HEK293 (cell line): ENCODE results near the gene ALPG.
"Not testable (repeated sequence)": the region's sequence is repeated elsewhere in the genome, so short reads cannot be mapped to it uniquely, and the experiment has no call there.

Experiments
- CTCF ChIA-PET: fragments of 350-600 bp; formaldehyde crosslinking; extraction: SDS; loops from one replicate; lab custom pipeline; 2021; ENCODE audit warnings: antibody characterized with exemption; lab: Yijun Ruan, JAX
- POLR2A ChIA-PET: fragments of 300-600 bp; formaldehyde crosslinking; extraction: SDS; loops from one replicate; lab custom pipeline; 2020; ENCODE audit warnings: antibody characterized with exemption, inconsistent platforms; lab: Yijun Ruan, JAX
- H3K27ac ChIP-seq: fragments of 200-500 bp; sonication (Bioruptor generic); 2 replicates; pipeline ENCODE4 v1.5.1; 2014; ENCODE audit warnings: low read depth, low read length, control low read depth, inconsistent platforms; ENCODE audit errors: extremely low read depth
- H3K36me3 ChIP-seq, 2 experiments: fragments of 200-500 bp in 1 of 2; sonication (Bioruptor generic) in 1 of 2; 1 replicate in 1 of 2; 2 replicates in 1 of 2; pipeline ENCODE4 v1.5.1; 2014 to 2017; ENCODE audit warnings: inconsistent platforms in 2 of 2, low read length in 2 of 2; ENCODE audit not compliant: control insufficient read depth in 2 of 2, insufficient read depth in 1 of 2
- H3K4me1 ChIP-seq: fragments of 200-500 bp; sonication (Bioruptor generic); 2 replicates; pipeline ENCODE4 v1.5.1; 2014; ENCODE audit warnings: mild to moderate bottlenecking, low read length, inconsistent platforms; ENCODE audit not compliant: control insufficient read depth, insufficient read depth
- H3K4me3 ChIP-seq: 2 replicates; pipeline ENCODE4 v1.5.1; 2011; ENCODE audit warnings: low read depth, mild to moderate bottlenecking, control low read depth, low read length, moderate library complexity
- H3K9me3 ChIP-seq: fragments of 200-500 bp; sonication (Bioruptor generic); 2 replicates; pipeline ENCODE4 v1.5.1; 2014; ENCODE audit warnings: low read depth, low read length, inconsistent platforms; ENCODE audit not compliant: control insufficient read depth, insufficient read depth
- WT1 ChIP-seq: fragments of 450-650 bp; formaldehyde crosslinking; IDR thresholded peaks from 2 replicates; pipeline ENCODE4 v1.5.1; 2016; ENCODE audit warnings: missing biosample characterization, missing genetic modification characterization
- ZNF146 ChIP-seq: fragments of 450-650 bp; formaldehyde crosslinking; IDR thresholded peaks from 2 replicates; pipeline ENCODE4 v1.5.1; 2016; ENCODE audit warnings: missing biosample characterization, missing genetic modification characterization
- ZNF19 ChIP-seq: fragments of 450-650 bp; formaldehyde crosslinking; IDR thresholded peaks from 2 replicates; pipeline ENCODE4; 2016; ENCODE audit warnings: missing biosample characterization, missing genetic modification characterization, low read depth
- ZNF292 ChIP-seq: fragments of 450-650 bp; formaldehyde crosslinking; IDR thresholded peaks from 2 replicates; pipeline ENCODE4 v1.5.1; 2016; ENCODE audit warnings: low read depth, missing biosample characterization, missing genetic modification characterization, borderline replicate concordance
- ZNF335 ChIP-seq: fragments of 450-650 bp; formaldehyde crosslinking; conservative IDR thresholded peaks from 2 replicates; pipeline ENCODE4 v1.5.1; 2016; ENCODE audit warnings: missing biosample characterization, missing genetic modification characterization
- ZNF529 ChIP-seq: fragments of 450-650 bp; formaldehyde crosslinking; IDR thresholded peaks from 2 replicates; pipeline ENCODE4 v1.5.1; 2017; ENCODE audit warnings: missing genetic modification characterization, missing biosample characterization; ENCODE audit not compliant: insufficient replicate concordance
- ZNF623 ChIP-seq: fragments of 450-650 bp; formaldehyde crosslinking; IDR thresholded peaks from 2 replicates; pipeline ENCODE4 v1.5.1; 2016; ENCODE audit warnings: missing biosample characterization, missing genetic modification characterization
- TF ChIP-seq, protein P1 (sequence below): fragments of 450-650 bp; formaldehyde crosslinking; IDR thresholded peaks from 2 replicates; pipeline ENCODE4 v1.5.1; 2016; ENCODE audit warnings: missing biosample characterization, missing genetic modification characterization
- TF ChIP-seq, protein P2 (sequence below): fragments of 450-650 bp; formaldehyde crosslinking; IDR thresholded peaks from 2 replicates; pipeline ENCODE4 v1.5.1; 2016; ENCODE audit warnings: missing biosample characterization, missing genetic modification characterization

ALPG gene

DNA sequence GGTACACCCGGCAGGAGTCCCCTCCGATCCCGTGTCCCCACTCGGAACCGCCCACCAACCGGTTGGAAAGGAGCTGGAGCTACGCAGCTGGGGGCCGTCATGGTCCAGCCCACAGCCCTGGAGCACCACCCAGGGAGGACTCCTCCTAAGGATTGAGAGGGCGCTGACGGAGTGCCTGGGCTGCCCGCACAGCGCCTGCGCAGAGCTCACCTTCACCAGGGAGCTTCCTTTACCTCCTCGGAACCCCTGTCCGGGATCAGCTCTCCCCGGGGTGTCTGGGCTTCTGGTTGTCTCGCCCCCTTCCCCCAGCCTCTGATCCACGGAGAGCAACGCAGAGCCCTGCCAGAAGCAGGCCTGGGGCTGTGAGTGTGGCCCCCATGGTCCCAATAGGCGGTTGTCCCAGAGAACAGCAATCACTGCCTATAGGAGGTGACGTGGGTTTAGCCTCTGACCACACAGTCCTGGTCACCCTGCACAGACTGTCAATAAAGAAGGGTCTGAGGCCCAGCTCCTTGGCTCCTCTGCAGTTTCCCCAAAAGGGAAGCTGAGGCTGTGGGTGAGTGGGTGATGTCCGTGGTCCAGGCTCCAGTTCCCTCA lies 14.6 kb downstream of the ALPG start:
- POLR2A ChIA-PET = no interaction called here
- no peaks in the 10 kb centered on the region for H3K9me3 ChIP-seq
- no peak overlapping the region; the same call in 1 of the 2 replicates for H3K27ac ChIP-seq
- H3K4me3 ChIP-seq = peak overlapping the region; percentile 49
- CTCF ChIA-PET = interaction anchor here (0.5 to 0.7 kb wide), 5 partner anchors 16 to 491 kb away, joined by 3 to 6 read pairs (median 3); no protein-coding TSS in a partner anchor
- peak; percentile 47 for TF ChIP-seq ZNF335 (tag by site-specific recombination)
- no peak for TF ChIP-seq ZNF623 (tag by site-specific recombination)
- H3K4me1 ChIP-seq = no peaks in the 10 kb centered on the region
- H3K36me3 ChIP-seq = no peaks in the 10 kb centered on the region

DNA sequence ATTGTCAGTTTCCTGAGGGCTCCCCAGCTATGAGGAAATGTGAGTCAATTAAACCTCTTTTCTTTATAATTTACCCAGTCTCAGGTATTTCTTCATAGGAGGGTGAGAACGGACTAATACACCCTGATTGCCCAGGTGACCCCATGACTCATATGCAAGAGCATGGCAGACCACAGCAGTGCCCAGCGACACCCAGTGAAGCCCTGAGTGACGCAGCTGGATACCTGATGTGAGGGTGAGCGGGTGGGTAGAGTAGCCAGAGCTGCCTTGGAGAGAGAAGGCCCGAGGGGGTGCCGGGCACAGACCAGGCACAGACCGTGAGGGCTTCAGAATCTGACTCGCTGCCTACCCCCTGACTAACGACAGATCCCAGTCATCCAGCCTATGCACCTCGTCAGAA lies 15.4 kb downstream of the ALPG start:
- ChIA-PET POLR2A (no interaction called here), CTCF (interaction anchor here (0.7 kb wide), 1 partner anchor 284 kb away, joined by 3 read pairs; no protein-coding TSS in a partner anchor)
- Histone ChIP-seq H3K27ac (no peak overlapping the region), H3K36me3 (no peaks in the 10 kb centered on the region), H3K4me3 (no peak overlapping the region), H3K9me3 (no peaks in the 10 kb centered on the region), H3K4me1 (no peaks in the 10 kb centered on the region)
- TF ChIP-seq ZNF292 (tag by site-specific recombination) (no peak), ZNF19 (tag by site-specific recombination) (no peak), ZNF529 (no peak), ZNF146 (tag by site-specific recombination) (no peak)
- TF ChIP-seq, protein P1, sequence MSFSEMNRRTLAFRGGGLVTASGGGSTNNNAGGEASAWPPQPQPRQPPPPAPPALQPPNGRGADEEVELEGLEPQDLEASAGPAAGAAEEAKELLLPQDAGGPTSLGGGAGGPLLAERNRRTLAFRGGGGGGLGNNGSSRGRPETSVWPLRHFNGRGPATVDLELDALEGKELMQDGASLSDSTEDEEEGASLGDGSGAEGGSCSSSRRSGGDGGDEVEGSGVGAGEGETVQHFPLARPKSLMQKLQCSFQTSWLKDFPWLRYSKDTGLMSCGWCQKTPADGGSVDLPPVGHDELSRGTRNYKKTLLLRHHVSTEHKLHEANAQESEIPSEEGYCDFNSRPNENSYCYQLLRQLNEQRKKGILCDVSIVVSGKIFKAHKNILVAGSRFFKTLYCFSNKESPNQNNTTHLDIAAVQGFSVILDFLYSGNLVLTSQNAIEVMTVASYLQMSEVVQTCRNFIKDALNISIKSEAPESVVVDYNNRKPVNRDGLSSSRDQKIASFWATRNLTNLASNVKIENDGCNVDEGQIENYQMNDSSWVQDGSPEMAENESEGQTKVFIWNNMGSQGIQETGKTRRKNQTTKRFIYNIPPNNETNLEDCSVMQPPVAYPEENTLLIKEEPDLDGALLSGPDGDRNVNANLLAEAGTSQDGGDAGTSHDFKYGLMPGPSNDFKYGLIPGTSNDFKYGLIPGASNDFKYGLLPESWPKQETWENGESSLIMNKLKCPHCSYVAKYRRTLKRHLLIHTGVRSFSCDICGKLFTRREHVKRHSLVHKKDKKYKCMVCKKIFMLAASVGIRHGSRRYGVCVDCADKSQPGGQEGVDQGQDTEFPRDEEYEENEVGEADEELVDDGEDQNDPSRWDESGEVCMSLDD = no peak

DNA sequence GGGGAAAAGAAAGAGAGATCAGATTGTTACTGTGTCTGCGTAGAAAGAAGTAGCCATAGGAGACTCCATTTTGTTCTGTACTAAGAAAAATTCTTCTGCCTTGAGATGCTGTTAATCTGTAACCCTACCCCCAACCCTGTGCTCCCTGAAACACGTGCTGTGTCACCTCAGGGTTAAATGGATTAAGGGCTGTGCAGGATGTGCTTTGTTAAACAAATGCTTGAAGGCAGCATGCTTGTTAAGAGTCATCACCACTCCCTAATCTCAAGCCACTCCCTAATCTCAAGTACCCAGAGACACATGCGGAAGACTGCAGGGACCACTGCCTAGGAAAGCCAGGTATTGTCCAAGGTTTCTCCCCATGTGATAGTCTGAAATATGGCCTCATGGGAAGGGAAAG lies 16.4 kb downstream of the ALPG start:
- H3K4me3 ChIP-seq, H3K27ac ChIP-seq, H3K4me1 ChIP-seq, H3K9me3 ChIP-seq, H3K36me3 ChIP-seq, POLR2A ChIA-PET: not testable (repeated sequence)
- CTCF ChIA-PET = interaction anchor here (0.7 kb wide), 1 partner anchor 283 kb away, joined by 3 read pairs; no protein-coding TSS in a partner anchor
- TF ChIP-seq, protein P2, sequence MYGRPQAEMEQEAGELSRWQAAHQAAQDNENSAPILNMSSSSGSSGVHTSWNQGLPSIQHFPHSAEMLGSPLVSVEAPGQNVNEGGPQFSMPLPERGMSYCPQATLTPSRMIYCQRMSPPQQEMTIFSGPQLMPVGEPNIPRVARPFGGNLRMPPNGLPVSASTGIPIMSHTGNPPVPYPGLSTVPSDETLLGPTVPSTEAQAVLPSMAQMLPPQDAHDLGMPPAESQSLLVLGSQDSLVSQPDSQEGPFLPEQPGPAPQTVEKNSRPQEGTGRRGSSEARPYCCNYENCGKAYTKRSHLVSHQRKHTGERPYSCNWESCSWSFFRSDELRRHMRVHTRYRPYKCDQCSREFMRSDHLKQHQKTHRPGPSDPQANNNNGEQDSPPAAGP = peak; percentile 74
- peak; percentile 89 for TF ChIP-seq WT1 (tag by site-specific recombination)

DNA sequence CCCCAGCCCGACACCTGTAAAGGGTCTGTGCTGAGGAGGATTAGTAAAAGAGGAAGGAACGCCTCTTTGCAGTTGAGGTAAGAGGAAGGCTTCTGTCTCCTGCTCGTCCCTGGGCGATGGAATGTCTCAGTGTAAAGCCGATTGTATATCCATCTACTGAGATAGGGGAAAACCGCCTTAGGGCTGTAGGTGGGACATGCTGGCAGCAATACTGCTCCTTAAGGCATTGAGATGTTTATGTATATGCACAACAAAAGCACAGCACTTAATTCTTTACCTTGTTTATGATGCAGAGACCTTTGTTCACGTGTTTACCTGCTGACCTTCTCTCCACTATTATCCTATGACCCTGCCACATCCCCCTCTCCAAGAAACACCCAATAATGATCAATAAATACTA lies 16.8 kb downstream of the ALPG start:
- POLR2A ChIA-PET, H3K36me3 ChIP-seq, CTCF ChIA-PET, H3K4me3 ChIP-seq, H3K4me1 ChIP-seq, H3K9me3 ChIP-seq, H3K27ac ChIP-seq: not testable (repeated sequence)
